GOT3 (cell line): ENCODE measurements around the gene SHE.
A peak's percentile ranks its signal among the peaks of the same experiment; 100 is the strongest.
"Not testable (repeated sequence)": the region's sequence is repeated elsewhere in the genome, so short reads cannot be mapped to it uniquely, and the experiment has no call there.

Source experiments
- DNase-seq: peaks from one replicate; lab custom pipeline; 2025; ENCODE audit warnings: mixed read lengths; lab: John Stamatoyannopoulos, UW

Gene SHE

DNA sequence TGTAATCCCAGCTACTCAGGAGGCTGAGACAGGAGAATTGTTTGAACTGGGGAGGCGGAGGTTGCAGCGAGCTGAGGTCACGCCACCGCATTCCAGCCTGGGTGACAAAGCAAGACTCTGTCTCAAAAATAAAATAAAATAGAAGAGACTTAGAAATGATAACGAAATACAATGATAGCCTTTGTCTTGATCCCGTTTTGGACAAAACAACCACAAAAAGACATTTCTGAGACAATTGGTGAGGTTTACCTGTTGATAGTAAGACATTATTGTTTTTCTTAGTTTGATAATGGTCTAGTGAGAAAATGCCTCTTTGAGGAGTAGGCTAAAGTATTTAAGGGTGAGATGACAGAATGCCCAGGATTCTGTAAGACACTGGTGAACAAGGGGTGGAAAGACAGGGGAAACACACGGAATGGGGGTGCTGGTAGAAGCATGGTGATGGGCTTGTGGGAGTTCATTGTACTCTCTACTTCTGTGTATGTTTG lies 11.9 kb upstream of the SHE start:
- DNase-seq, result no peak

DNA sequence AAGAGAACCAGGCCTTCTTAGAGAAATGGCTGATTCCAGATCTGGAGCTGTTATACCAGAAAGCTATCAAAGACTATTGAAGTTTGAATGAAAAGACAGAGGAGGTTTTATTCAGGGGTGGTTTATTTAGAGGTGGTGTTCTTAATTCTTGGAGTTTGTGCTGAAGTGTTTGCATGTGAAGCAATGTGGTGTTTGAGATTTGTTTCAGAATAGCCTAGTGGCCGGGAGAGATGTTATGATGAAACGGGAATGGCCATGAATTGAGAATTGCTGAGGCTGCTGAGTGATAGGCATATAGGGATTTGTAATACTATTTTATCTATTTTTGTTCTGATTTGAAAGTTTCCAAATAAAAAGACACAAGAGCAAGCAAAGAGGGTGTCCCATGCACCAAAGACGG lies 10.5 kb upstream of the SHE start:
- no peak for DNase-seq

DNA sequence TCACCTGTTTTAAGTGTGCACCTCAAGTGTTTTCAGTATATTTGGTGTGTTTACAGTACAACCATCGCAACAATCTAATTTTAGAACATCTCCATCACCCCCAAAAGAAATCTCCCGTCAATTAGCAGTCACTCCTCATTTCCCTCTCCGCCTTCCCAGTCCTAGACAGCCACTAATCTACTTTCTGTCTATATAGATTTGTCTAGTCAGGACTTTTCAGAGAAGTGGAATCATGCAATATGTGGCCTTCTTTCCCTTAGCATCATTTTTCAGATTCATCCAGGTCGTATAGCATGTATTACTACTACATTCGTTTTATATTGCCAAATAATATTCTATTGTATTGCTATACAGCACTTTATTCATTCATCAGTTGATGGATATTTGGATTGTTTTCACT lies 1.7 kb upstream of the SHE start:
- no peak for DNase-seq

DNA sequence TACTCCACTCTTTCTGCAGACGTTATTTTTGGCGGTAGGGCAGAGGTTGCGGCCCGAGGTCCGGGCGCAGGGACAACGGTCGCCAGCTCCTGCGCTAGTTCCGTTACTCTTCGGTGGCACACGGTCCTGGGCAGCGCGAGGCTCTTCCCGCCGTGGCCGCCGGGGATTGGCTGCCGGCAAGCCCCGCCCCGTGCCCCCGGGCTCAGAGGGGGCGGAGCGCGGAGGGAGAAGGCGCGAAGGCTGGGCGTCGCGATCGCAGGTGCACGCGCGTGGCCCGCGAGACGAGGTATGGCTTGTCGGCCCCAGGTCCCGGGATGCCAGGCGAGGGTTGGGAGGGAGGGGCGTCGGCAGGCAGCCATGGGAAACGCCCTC lies 518 bp upstream of the SHE start:
- no peak for DNase-seq

DNA sequence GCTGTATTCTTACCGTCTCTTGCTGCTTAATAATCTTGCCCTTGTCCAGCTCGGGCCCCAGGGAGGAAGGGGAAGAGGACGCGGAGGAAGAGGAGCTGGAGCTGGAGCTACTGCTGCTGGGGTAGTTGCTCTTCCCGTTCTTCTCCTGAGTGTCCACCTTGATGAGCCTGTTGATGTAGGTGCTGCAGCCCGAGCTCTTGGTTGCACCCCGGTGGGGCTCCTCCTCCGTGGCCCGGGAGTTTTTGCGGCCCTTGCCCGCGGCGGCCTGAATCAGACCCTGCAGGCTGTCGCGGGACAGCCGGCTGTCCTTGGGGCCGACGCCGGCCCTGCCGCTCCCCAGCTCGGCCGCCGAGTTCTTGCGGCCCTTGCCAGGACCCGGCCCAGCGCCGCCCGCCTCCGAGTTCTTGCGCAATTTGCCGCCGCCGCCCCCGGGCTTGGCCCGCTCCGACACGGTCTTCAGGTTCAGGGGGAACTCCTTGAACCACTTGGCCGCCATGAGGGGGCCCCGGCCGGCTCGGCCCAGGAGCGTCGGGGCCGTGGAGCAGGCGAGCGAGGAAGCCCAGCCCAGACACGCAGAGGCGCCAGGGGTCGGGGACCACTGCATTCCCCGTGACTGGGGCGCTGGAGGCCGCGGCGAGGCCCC lies 668 bp downstream of the SHE start:
- no peak for DNase-seq

DNA sequence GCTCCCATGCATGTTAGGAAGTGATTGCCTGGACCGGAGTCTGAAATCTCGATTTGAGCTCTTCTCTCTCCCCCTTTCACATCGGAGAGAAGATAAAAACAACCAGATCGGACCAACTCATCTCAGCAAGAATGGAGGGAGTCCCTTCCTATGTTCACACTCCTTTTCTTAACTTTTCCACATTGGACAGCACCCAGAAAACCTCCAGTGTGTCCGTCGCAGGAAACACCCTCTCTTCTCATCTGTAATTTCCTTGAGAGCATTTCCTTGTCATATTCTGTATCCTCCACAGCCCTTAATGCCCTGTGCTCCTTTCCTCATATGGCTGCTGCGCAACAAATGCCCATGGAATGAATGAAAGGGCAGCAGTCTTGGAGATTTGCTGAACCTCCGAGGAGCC lies 1.7 kb downstream of the SHE start:
- DNase-seq, result no peak

DNA sequence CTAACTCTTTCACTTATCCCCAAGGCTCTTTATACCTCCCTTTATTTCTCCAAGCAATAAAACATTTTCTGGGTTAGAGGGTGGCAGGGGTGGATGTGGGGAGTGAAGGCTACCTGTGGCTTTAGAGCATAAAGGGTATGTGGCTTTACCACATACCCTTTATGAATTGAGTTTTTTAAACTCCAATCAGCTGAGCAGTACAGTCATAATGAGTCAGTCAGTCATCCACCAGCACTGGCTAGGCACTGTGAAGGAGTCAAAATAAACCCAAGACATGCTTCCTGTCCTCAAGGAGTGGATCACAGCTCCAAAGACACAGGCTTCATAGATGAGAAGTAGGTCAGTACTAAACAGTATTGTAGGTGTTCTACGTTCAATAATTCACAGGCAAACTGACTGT lies 2.8 kb downstream of the SHE start:
- DNase-seq, result no peak

DNA sequence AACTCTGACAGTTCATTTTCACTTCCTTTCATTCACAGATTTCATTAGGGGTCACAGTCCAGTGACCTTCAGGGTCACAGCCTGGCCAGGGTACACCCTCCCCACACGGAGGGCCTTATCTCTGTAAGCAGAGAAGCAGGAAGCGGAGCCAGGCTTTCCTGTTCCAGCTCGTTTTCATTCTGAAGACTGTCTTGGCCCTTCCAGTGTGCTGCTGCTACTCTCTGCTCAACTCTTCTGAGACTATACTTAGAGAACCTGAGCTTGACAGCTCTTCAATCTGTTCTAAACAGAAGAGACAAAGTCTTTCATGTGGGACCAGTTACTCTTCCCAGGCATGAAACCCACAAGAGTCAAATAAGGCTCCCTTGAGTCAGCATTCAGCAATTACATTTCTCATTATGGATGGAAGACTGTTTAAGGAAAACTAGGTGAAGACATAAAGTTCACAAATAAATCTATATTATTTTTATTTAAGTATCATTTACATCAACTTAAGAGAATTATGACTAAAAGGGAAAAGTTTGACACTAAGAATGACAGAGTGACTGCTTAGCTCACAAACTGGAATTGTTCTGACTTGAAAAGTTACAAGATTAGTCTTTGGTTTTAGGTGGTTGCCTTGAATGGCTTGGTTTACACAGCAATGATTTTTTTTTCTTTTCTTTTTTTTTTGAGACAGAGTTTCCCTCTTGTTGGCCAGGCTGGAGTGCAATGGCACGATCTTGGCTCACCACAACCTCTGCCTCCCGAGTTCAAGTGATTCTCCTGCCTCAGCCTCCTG lies 5.0 kb downstream of the SHE start:
- DNase-seq, result no peak

DNA sequence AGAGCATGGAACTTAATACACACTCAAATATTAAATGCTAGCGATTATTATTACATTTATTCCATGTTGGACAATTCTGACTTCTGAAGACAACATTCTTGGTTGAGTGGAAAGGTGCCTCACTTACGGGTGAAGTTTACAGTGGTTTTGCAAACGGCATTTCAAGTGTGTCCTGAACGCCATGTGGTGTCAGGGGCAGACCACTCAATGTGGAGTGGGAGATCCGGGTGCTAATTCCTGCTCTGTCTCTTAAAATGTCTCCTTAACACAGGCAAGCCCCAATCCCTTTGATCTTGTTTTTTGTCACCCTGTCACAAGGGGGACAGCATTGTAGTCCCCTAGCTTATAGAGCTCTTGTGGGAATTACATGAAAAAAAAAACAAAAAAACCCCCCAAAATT lies 5.8 kb downstream of the SHE start:
- DNase-seq, result no peak

DNA sequence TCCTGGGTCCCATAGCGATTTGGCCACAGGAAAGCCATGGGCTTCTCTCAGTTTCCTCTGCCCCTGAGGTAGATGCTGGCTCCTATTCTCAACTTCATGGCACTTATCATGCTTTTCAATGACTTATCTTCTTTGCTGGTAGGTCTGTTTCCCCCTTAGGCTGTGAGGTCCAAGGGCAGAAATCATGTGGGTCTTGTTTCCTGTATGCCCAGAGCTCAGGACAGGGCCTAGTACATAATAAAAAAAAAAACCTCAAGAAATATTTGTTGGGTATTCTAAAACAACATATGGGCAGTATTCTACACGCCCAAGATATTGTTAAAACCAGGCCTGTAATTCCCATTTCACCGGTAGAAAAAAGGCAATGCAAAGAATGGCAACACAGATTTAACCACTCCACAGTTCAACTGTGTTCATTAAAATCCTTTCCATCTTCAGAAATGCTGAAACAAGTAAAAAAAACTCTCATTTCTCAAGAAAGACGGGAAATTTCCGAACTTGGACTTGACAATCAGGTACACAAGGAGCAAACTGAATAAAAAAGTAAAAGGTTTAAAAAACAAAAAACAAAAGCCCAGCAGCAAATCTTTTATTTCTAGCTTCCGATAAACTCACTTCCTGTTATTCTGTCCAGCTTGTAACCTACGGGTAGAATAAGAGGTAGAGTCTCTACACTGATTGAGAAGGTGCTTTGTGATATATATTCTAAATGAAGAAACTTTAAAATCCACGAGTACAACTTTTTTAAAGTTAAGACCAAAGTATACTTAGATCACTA lies 6.5 kb downstream of the SHE start:
- DNase-seq, result no peak

DNA sequence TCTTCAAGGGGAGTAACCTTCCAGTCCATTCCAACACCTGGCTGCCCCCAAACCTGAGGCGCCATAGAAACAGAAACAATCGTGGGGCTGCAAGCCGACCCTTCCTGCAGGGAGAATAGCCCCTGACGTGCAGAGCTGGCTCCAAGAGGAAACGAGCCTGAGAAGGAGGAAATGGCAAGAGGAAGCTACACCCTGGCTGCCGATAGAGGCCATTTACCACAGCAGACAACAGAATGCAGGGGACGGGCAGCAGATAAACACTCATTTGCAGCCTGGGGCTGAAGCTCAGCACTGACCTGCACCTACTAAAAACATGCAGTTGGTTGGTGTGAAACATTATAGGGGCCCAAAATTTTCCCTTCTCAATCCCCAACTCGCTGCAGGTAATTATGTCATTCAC lies 8.9 kb downstream of the SHE start:
- no peak for DNase-seq

DNA sequence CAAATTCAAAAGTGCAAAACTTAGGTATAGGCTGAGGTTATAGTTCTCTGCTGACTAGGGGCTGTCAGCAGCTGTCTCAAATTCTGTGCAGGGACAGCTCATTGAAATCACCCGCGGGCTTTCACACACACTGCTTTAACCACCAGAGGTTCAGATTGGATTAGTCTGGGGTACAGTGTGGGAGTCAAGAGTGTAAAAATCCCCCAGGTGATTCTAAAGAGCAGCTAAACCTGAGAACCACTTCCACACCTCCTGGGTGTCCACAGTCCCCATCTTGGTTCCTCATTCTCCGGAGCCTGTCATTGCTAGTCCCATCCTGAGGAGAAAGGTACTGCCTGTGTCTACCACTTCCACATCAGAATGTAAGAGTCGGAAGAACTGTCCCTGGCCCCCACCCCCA lies 10.1 kb downstream of the SHE start:
- no peak for DNase-seq

DNA sequence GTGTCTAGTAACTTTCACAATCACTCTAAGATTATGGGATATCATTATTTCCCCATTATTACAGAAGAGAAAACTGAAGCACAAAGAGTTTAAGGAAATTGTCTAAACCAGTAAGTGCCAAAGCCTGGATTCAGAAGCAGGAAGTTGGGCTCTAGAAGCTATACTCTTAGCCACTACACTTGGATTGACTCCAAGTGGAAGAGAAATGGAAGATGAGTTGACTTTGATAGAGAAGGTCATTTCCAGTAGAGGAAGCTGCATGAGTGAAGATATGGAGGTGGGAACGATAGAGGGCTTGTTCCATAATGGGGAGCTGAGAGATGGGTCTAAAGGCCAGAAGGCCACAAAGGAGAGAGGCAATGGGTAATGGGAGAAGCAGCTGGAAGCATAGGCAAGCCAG lies 11.9 kb downstream of the SHE start:
- DNase-seq, result no peak

DNA sequence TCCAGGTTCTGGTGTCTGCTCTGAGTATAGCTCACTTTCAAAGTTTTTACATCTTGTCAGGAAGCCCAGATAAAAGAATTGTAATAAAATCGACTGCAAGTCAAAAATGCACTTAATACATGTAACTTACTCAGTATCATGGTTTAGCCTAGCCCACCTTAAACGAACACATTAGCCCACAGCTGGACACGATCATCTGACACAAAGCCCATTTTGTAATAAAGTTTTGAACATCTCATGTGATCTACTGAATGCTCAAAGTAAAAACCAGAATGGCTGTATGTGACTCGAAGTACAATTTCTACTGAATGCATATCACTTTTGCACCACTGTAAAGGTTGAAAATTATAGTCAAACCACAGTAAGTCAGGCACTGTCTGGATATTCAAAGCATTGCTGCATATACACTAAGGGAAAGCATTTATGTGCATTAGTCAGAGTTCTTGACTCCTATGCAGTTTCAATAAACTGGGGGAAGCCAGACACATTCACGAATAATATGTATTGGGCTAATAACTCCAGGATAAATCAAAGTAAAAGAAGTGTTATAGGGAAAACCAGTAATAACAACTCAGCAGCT lies 12.4 kb downstream of the SHE start:
- no peak for DNase-seq

DNA sequence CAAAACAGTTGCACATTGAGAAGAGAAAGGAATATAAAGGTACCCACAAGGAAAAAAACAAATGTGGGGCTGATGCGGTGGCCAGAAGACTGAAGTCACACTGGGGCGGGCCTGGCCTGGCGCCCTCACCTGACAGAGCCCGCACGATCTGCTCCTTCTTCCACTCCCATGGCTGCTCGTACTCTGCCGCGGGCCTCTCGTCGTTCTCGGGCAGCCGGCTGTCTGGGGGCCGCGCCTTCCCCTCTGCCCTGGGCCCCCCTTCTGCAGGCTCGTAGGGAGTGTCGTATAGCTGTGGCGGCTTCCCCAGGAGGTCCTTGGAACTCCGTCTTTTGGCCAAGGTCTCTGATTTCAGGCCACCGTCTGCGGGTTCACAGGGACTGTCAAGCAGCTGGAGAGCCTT lies 13.3 kb downstream of the SHE start:
- DNase-seq, result no peak

DNA sequence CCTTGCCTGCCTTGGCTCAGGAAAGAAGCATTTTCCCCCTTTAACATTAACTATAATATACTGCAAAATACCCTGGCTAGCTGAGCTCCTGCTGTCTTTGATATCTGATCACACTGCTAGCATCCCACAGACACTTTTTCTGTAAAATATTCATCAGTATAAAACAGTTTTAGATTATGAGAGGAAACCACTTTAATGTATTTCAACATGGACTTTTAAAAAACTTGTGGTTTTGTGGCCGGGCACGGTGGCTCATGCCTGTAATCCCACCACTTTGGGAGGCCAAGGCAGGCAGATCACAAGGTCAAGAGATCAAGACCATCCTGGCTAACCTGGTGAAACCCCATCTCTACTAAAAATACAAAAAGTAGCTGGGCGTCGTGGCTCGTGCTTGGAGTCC lies 15.5 kb downstream of the SHE start:
- DNase-seq, result not testable (repeated sequence)

DNA sequence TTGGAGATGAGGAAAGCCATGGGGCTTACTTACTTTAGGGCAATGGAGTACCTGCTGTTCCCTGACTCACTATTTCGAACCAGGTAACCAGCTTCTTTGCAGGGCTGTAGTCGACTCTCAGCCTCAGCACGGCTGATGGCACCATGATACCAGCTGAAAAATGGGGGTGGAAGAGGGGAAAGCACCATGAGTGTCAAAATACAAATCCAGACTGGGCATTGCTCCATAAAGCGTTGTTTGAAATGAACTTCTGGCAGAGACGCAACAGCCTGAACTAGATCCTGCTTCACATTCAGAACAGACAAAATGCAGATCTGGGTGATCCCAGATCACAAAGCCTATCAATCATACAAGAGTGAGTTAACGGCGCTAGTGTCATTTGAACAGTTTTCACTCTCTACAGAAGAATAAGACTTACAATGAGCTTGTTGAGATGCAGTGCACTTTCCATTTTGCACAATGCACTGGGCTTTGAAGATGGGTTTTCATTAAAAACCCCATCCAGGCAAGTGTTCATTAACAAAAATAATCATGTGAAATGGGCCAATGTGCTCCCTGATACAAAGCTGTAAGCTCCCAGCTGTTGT lies 16.2 kb downstream of the SHE start:
- no peak for DNase-seq

DNA sequence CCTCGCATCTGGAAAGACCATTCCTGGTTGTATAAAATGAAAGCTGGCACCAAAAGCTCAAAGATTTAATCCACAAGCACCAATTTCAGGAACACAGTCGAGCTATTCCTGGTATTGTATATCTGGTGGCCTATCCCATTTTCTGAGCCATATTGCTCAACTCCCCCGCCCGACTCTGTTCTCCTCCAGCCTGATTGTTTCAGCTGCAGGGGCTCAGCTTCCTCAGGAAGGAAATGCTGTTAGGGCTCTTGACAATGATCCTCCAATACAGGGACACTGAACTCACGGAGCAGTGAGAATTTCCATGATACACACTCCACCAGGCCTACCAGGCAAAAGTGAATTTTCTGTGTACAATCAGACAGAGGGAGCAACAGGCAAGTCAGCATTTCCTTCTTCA lies 17.1 kb downstream of the SHE start:
- DNase-seq, result no peak

DNA sequence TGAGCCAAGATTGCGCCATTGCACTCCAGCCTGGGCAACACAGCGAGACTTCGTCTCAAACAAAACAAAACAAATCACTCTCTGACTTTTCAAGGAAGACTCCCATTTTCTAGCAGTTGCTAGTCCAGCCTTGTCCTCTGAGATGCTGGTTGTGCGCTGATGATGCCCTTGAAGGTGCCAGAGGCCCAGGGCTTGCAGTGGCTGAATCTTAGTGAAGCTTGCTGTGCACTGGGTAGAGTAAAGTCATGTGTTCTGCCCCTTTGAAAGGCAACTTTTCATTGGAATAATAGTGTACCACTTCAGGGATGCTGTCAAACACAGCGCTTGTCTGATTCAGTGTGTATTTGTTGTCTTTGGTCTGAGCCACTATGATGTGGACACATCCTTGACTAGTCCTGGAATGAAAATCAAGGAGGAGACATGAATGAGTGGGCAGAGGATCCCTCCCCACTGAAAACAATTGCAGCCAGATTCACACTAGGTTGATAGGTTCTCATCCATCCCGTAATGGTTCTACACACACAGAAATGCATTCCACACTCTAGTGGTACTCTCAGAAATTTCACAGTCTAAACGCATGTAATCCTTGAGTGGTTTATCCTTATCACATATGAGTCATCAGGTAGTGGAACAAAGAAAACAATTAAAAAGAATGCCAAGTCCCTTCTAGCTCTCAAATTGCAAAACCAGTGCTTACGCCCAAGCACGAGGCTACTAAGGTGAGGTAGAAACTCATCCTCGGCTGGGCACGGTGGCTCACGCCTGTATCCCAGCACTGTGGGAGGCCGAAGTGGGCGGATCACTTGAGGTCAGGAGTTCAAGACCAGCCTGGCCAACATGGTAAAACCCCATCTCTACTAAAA lies 18.0 kb downstream of the SHE start:
- no peak for DNase-seq

DNA sequence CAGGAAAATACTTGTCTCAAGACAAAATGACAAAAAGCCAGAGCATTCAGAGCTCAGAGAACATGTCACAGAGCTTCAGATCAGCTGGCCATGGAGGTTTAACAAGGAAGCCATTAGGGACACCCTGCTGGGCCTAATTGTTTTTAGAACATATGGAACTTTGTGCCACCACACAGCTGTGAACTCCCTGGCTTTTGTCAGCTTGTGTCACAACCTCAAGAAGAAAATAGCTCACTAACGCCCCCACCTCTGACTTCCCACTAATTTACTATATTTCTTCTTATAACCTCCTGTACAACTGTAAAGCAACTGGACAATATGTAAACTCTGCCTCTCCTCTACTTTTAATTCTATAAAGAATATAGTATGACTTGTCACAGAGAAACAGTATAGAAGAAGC lies 21.2 kb downstream of the SHE start:
- DNase-seq, result no peak

DNA sequence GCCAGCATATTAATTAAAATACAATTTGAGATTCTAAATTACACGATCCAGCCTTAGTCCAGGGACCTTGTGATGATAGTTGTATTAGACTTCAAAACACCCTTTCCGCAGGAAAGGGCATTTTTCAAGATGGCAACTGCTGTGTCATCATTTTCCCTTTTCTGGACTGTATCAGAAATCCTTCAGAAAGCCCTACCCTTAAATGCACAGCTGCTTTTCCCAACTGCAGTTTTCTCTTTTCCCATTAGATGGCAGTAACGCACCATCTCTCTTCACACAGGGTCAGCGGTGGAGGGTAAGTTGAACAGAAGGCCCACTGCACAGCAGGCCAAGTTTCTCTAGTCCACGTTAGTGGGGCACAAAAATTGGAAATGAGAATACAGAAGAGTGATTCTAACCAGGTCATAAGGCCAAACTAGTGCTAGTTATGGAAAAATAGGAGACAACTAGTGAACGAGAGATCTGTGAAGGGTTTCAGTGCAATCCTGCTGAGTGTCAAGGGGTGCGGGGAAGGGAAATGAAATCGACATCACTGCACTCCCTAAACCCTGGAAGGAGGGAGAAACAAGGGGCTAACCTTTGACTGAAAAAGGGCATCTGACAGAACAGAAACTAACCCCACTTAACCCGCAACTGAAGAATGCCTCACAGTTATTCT lies 22.3 kb downstream of the SHE start:
- peak; percentile 16 for DNase-seq
